Mesothelial cell of epicardium (in vitro differentiated cells): ENCODE data around the gene CPA4. TPM values are rescaled to one million over a fixed set of nuclear protein-coding genes. Genes with fewer than 3 reads are reported as not detected.

Experiments
- DNase-seq, 2 experiments: peaks; one replicate each; pipeline ENCODE4 v3.0.0; 2021; ENCODE audit warnings: low spot score in 2 of 2; ENCODE audit not compliant: unreplicated experiment in 2 of 2
- H3K27ac Mint-ChIP-seq: 2 replicates; pipeline ENCODE4 v1.8.0; 2021; ENCODE audit warnings: mixed read lengths
- H3K27me3 Mint-ChIP-seq: 2 replicates; pipeline ENCODE4 v1.8.0; 2021; ENCODE audit warnings: low read depth, mixed read lengths
- H3K36me3 Mint-ChIP-seq: 2 replicates; pipeline ENCODE4 v1.8.0; 2021; ENCODE audit warnings: mixed read lengths
- H3K4me1 Mint-ChIP-seq: 2 replicates; pipeline ENCODE4 v1.8.0; 2021; ENCODE audit warnings: mixed read lengths
- H3K4me3 Mint-ChIP-seq: 2 replicates; pipeline ENCODE4 v1.8.0; 2021; ENCODE audit warnings: mild to moderate bottlenecking, moderate library complexity, mixed read lengths
- H3K9me3 Mint-ChIP-seq: 2 replicates; pipeline ENCODE4 v1.8.0; 2021; ENCODE audit warnings: mixed read lengths
- total RNA-seq: library from RNA; stranded (reverse); gene quantifications from 3 replicates; pipeline ENCODE4 v1.2.1, GENCODE V29; 2021
- TF ChIP-seq, protein P1 (sequence below): fragments of 200-600 bp; sonication (generic); IDR thresholded peaks from one replicate; pipeline ENCODE4 v1.5.0; 2021; ENCODE audit warnings: antibody characterized with exemption; ENCODE audit not compliant: unreplicated experiment

CPA4 gene
- total RNA-seq, 1 donor from 2014 or later = 4.1 TPM

DNA sequence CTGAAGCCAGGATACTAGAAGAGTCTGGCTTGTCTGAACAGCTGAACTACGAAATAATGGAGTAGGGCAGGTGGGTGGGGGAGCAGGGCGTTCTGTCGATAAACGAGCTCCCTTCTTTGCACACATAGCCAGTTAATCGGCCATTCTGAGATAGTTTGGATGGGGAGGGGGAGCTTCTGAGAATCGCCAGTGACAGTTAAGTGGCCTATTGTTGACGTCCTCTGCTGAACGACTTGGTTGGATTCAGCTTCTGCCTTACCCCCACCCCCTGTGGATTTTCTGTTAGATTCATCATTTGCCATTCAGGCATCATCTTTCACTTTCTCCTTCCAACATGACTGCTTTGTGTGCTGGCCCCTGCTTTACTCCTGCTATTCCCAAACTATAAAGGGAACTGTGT, 52.2 kb downstream of the CPA4 start:
- H3K4me3 Mint-ChIP-seq = no peak overlapping the region
- peaks cover 9% of the 10 kb centered on the region for H3K9me3 Mint-ChIP-seq
- DNase-seq = no peak
- peak overlapping the region; percentile 11 for H3K27ac Mint-ChIP-seq
- TF ChIP-seq, protein P1, sequence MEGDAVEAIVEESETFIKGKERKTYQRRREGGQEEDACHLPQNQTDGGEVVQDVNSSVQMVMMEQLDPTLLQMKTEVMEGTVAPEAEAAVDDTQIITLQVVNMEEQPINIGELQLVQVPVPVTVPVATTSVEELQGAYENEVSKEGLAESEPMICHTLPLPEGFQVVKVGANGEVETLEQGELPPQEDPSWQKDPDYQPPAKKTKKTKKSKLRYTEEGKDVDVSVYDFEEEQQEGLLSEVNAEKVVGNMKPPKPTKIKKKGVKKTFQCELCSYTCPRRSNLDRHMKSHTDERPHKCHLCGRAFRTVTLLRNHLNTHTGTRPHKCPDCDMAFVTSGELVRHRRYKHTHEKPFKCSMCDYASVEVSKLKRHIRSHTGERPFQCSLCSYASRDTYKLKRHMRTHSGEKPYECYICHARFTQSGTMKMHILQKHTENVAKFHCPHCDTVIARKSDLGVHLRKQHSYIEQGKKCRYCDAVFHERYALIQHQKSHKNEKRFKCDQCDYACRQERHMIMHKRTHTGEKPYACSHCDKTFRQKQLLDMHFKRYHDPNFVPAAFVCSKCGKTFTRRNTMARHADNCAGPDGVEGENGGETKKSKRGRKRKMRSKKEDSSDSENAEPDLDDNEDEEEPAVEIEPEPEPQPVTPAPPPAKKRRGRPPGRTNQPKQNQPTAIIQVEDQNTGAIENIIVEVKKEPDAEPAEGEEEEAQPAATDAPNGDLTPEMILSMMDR = no peak
- H3K4me1 Mint-ChIP-seq = peaks cover 19% of the 10 kb centered on the region
- peaks cover 3% of the 10 kb centered on the region for H3K36me3 Mint-ChIP-seq
- no peaks in the 10 kb centered on the region for H3K27me3 Mint-ChIP-seq

DNA sequence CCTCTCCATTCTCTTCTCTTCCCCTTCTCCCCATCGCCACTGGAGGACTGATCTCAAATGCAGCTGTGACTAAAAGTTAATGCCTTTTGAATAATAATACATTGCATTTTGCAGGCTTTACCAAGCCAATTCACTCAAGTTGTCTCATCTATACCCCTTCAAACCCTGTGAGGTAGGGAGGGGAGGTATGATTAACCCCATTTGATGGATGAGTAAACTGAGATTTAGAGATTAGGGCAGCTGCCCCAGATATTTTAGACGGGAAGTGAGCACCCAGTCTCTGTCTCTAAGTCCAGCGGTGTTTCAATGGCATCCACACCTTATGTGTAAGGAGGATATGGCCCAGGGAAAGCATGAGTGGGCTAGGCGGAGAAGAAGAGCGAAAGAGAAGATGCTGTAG, 52.8 kb downstream of the CPA4 start:
- Mint-ChIP-seq H3K4me3 (no peak overlapping the region), H3K4me1 (peaks cover 25% of the 10 kb centered on the region), H3K9me3 (peaks cover 9% of the 10 kb centered on the region), H3K27me3 (no peaks in the 10 kb centered on the region), H3K36me3 (peaks cover 3% of the 10 kb centered on the region), H3K27ac (no peak overlapping the region)
- TF ChIP-seq, protein P1 = no peak
- no peak for DNase-seq

DNA sequence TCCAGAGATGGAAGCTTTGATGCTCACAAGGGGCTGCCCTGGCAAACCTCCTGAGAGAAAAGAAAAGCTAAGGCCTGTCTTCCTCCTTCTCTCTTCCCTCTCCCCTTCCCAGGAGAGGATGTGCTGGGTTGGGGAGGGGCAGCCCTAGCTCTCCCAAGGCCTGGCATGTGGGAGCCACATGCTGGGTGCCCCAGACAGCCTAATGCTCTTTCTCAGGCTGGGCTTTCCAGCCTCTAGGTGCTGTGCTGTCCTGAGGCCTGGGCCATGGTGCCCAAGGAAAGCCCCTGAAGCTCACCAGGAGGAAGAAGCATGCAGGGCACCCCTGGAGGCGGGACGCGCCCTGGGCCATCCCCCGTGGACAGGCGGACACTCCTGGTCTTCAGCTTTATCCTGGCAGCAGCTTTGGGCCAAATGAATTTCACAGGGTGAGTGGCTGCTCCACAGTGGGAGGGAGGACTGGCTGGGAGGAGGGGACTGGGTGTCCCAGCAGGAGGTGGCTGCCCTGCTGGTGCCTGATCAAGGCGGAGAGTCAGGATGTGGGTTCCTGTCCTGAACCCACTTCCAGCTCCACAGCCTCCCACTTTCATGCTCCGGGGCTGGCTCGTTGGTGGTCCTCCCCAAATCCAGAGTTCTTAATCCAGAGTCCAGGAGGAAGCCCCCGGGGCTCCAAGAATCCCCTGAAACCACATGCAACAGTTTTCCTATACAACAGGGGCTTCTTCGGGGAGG, 53.4 kb downstream of the CPA4 start:
- no peak for DNase-seq
- H3K9me3 Mint-ChIP-seq = peaks cover 9% of the 10 kb centered on the region
- no peak overlapping the region for H3K27ac Mint-ChIP-seq
- TF ChIP-seq, protein P1 = no peak
- no peaks in the 10 kb centered on the region for H3K27me3 Mint-ChIP-seq
- peaks cover 31% of the 10 kb centered on the region for H3K4me1 Mint-ChIP-seq
- H3K4me3 Mint-ChIP-seq = no peak overlapping the region
- peaks cover 3% of the 10 kb centered on the region for H3K36me3 Mint-ChIP-seq

DNA sequence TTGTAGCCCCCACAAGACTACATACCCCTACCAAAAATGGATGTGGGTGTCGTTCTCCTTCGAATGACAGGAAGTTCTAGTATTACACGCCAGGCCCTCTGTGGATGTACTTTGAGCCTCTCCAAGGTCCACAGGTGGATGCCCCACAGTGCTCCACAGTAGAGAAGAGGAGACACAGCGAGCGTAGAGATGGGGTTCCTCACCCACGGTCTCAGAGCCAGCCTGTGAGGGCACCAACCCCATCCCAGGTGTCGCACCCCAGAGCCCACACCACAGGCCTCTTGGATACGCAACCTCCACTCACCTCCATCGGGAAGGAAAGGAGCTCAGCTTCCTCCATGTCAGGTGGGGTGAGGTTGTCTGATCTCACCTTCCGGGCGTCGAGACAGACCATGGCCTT, 54.0 kb downstream of the CPA4 start:
- Mint-ChIP-seq H3K4me3 (no peak overlapping the region), H3K36me3 (peaks cover 3% of the 10 kb centered on the region), H3K4me1 (peaks cover 37% of the 10 kb centered on the region), H3K27ac (no peak overlapping the region), H3K27me3 (no peaks in the 10 kb centered on the region), H3K9me3 (peaks cover 4% of the 10 kb centered on the region)
- no peak for DNase-seq
- TF ChIP-seq, protein P1 = no peak

DNA sequence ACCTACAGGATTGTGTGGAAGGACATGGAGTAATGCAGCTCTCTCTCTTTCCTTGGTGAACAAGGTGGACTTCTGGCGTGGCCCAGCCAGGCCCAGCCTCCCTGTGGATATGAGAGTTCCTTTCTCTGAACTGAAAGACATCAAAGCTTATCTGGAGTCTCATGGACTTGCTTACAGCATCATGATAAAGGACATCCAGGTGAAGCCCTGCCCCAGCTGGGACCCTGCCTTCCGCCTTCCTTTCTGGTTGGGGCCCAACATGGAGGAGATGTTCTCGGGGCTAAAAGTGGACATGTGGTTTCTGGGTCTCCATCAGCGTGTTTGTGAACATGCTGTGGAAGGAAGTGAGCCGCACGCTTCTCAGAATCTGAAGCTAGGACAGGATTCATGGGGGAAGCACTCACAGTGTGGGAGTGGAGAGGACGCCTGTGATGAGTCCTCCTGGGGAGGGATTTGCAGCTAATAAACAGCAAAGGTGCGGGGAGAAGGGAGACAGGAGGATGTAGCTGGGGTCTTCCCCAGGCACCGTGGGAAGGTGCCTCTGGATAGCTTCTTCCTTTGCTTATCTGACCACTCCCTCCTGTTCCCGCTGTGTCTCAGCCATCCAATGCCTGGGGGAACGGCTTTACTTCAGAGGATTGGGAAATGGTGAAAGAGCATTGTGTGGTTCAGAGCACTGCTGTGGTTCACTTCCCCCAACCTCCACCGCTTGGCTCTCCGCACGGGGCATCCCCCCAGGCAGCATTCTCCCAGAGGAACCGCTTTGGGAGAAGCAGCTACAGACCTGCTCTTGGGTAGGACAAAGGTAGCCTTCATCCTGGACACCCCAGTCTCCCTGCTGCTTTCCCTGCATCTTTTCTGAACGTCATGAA, 57.2 kb downstream of the CPA4 start:
- peak overlapping the region; percentile 93 for H3K27ac Mint-ChIP-seq
- peaks cover 58% of the 10 kb centered on the region for H3K4me1 Mint-ChIP-seq
- TF ChIP-seq, protein P1 = no peak
- no peaks in the 10 kb centered on the region for H3K27me3 Mint-ChIP-seq
- peak overlapping the region; percentile 1 for H3K4me3 Mint-ChIP-seq
- DNase-seq = no peak
- no peaks in the 10 kb centered on the region for H3K36me3 Mint-ChIP-seq
- no peaks in the 10 kb centered on the region for H3K9me3 Mint-ChIP-seq
